HG03060 (cell line): ENCODE data around the gene EGLN3.
"Not testable (repeated sequence)": the region's sequence is repeated elsewhere in the genome, so short reads cannot be mapped to it uniquely, and the experiment has no call there.

Experiments used
- ATAC-seq: cut with Tn5 transposase; IDR thresholded peaks from one replicate; pipeline ENCODE4 v1.9.1; 2021; ENCODE audit warnings: low read depth, moderate number of reproducible peaks; ENCODE audit not compliant: unreplicated experiment

EGLN3 gene

GRCh38 chr14:33940561-33941011 is 10.3 kb downstream of the EGLN3 start:
- no peak for ATAC-seq

DNA sequence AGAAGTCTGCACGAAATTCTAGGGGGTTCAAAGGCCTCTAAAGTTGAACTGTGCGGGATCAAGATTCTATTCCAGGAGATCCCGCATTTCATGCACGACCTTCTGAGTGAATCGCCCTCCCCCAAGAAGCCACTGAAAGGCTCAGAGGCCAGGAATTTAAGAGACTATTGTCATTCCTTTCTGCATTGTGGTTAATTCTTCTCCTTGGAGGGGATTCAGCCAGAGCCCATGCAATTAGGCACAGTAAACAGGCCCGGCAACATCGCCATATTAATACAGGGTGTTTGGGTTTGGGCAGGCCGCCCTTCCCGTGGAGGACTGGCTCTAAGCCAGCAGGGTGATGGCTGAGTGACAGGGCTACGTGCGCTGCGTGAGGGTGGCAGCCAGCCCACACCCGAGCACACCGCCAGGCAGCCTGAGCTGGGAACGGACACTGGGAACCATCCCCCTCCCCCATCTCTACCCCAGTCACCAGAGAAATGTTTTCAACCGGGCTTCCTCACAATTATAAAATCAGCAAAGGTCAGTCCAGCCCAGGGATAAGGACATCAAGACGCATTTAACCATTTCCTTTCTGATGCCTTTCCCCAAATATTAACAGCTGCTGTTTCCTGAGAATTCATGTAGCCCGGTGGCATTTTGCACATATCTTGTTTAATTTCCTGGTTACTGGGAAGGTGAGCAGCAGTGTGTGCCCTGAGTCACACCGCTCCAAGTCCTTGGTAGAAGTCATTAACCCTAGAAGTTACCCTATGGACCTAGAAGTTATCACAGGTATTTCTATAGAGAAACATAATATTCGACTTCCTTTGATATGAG is 12.5 kb downstream of the EGLN3 start:
- no peak for ATAC-seq

GRCh38 chr14:33936391-33936790 is 14.5 kb downstream of the EGLN3 start:
- ATAC-seq = no peak

GRCh38 chr14:33934938-33935337 is 15.9 kb downstream of the EGLN3 start:
- ATAC-seq = no peak

DNA sequence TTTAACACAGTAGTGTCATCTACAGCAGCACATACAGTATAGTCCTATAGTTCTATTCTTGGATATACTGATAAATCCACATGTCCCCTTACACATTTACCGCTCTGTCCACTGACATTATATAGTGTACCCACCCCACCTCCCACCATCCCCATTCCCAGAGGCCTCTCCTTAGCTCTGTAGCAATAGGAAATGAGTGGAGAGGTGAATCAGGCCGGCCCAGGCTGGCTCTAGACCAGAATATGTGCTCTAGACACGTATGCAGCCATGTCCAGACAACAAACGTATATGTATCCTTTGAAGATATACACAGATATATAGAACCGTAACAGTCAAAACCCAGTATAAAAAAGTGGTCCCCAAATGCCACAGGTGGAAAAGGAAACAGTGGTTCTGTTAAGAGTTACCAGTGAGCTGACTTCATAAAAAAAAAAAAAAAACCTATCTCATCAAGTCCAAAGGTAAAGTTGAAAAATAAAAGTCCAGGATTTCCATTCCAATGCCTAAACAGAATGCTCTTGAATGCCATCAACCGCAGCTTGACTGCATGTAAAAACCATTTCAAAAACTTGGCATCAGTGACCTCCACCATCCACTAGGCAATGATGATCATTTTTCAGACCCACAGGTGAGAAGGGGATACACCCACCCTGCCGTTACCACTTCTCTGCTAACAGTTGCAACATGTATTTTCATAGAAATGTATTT is 16.7 kb downstream of the EGLN3 start:
- ATAC-seq = no peak

- no peak for ATAC-seq
These were observed 17.4 kb downstream of the EGLN3 start for GRCh38 chr14:33933386-33933933.

DNA sequence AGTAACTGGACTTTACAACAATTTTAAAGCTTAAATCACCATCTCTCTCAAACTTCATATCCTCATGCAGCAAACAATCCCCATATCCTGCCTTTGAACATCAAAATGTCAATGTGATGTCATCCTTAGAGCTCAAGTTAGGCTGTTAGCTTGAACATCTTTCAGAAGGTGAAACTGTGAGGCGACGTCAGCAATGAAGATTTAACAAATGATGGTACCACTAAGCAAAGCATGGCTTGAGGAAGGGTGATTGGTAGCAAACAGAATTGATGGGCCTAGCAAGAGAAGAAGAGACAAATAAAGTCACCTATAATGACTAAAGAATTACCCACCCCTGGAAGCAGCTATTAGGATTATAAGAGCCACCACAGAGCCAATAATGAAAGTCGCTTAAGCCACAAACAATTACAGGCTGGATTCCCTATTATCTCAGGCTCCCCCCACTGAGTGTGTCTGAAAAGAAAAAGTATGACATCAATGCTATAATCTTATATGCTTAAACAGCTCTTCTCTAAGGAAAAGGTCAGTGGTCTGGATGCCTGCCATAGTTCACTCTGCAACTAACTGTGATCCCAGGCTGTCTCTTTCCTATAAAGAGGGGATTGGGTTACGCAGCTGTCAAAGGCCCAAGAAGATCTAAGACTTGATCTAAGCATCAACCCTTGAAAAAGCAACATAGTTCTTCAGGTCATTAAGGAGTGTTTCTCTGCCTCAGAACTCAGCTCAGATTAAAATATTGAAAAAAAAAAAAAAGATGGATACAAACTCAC is 18.1 kb downstream of the EGLN3 start:
- no peak for ATAC-seq

GRCh38 chr14:33932033-33932432 is 18.8 kb downstream of the EGLN3 start:
- no peak for ATAC-seq

DNA sequence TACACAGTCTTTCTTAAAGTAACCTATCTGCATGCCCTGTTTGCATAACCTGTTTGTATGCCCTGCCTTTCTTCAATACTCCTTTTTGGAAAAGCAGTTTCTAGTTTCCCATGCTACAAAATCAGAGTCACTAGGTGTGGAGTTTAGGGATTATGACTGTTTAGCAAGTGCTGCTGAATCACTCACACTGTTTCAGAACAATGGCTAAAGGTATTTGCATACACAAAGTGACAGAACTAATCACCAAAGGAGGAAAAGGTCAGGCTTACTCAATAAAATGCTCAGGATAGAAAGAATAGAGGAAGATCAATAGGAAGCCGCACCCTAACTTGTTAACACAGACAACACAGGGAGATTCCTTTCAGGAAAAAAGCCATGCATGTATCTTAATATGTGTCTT is 19.4 kb downstream of the EGLN3 start:
- ATAC-seq = no peak

- ATAC-seq = no peak
These were observed 20.4 kb downstream of the EGLN3 start for GRCh38 chr14:33930439-33930838.

- ATAC-seq = no peak
These were observed 21.0 kb downstream of the EGLN3 start for GRCh38 chr14:33929799-33930408.

- no peak for ATAC-seq
These were observed 22.0 kb downstream of the EGLN3 start for GRCh38 chr14:33928895-33929294.

- no peak for ATAC-seq
These were observed 22.9 kb downstream of the EGLN3 start for GRCh38 chr14:33927944-33928343.

DNA sequence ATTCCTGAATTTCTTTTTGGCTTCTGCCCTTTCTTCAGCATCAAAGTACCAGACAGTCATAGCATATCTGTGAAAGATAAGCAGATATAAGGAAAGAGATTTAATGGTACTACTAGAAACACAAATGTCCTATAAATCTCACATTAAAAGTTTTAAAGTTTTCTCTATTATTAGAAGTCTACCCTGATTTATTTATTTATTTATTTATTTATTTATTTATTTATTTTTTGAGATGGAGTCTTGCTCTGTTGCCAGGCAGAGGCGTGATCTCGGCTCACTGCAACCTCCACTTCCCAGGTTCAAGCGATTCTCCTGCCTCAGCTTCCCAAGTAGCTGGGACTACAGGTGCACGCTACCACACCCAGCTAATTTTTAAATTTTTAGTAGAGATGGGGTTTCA is 23.9 kb downstream of the EGLN3 start:
- not testable (repeated sequence) for ATAC-seq

DNA sequence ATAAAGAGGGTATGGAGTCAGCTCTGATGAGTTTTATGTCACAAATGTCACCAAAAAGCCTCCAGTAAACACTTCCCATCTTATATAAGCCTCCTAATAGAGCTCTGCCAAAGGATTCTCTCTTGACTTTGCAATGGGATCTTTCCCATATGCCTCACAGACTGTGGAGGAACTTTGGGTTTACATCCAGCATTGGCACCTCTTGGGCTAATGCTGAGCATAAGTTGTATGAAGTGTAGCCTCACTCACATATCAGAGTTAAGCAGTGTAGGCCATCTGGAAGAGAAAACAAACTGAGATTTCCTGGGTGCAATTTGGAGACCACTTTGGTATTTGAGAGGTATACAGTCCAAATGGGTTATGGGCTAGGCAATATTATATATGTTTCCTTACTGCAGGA is 24.9 kb downstream of the EGLN3 start:
- ATAC-seq = no peak

- ATAC-seq = no peak
These were observed 25.6 kb downstream of the EGLN3 start for GRCh38 chr14:33925235-33925634.

GRCh38 chr14:33924566-33925100 is 26.2 kb downstream of the EGLN3 start:
- ATAC-seq = no peak

GRCh38 chr14:33922125-33922524 is 28.7 kb downstream of the EGLN3 start:
- ATAC-seq = no peak

DNA sequence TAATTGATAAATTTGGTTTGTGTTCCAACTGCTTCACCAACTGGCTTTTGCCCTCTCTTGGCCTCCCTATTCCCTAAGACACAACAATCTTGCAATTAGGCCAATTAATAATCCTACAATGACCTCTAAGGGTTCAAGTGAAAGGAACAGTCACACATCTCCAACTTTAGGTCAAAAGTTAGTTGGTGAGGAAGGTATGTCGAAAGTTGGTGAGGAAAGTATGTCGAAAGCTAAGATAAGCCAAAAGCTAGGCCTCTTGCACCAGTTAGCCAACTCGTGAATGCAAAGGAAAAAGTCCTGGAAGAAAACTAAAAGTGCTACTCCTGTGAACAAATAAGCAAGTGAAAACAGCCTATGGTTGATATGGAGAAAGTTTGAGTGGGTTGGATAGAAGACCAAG is 32.6 kb downstream of the EGLN3 start:
- ATAC-seq = no peak

- no peak for ATAC-seq
These were observed 33.2 kb downstream of the EGLN3 start for GRCh38 chr14:33917661-33918060.
